Gastrocnemius medialis (tissue), 4 donors: ENCODE data around the gene CFAP44. TPM values are rescaled to one million over a fixed set of nuclear protein-coding genes. Genes with fewer than 3 reads are reported as not detected.
"Not testable (repeated sequence)": the region's sequence is repeated elsewhere in the genome, so short reads cannot be mapped to it uniquely, and the experiment has no call there.

Source experiments
- ATAC-seq, 2 donors: fragments of 150-250 bp; one replicate each; pipeline ENCODE4 v1.9.1; 2016
- DNase-seq, 2 donors: peaks; one replicate each; pipeline ENCODE4 v3.0.0-alpha.2; 2019
- H3K27ac ChIP-seq, 4 donors: fragments of 200-600 bp; sonication (generic); 1 replicate in 1 of 4; 2 replicates in 3 of 4; pipeline ENCODE4 v1.5.1; 2016 to 2018; ENCODE audit warnings: mild to moderate bottlenecking in 2 of 4, moderate library complexity in 1 of 4
- H3K27me3 ChIP-seq, 3 donors: fragments of 200-600 bp; sonication (generic) in 2 of 3; 1 replicate in 1 of 3; 2 replicates in 2 of 3; pipeline versions ENCODE4 v1.5.1 to v1.6.0; 2016 to 2019; ENCODE audit warnings: mild to moderate bottlenecking in 1 of 3, moderate library complexity in 1 of 3
- H3K36me3 ChIP-seq, 2 donors: fragments of 200-600 bp; sonication (generic) in 1 of 2; one replicate each; pipeline ENCODE4 v1.5.1; 2017 to 2018
- H3K4me1 ChIP-seq, 2 donors: fragments of 200-600 bp; sonication (generic) in 1 of 2; one replicate each; pipeline ENCODE4 v1.5.1; 2016 to 2017; ENCODE audit warnings: mild to moderate bottlenecking in 2 of 2
- H3K4me3 ChIP-seq, 4 donors: fragments of 200-600 bp; sonication (generic) in 3 of 4; 1 replicate in 1 of 4; 2 replicates in 3 of 4; pipeline ENCODE4 v1.5.1; 2016 to 2019; ENCODE audit warnings: mild to moderate bottlenecking in 2 of 4
- H3K9me3 ChIP-seq, 3 donors: fragments of 200-600 bp; sonication (generic) in 2 of 3; 1 replicate in 1 of 3; 2 replicates in 2 of 3; pipeline ENCODE4 v1.5.1; 2016 to 2019
- CTCF ChIP-seq, 5 experiments: fragments of 450-650 bp in 3 of 5; fragments of 200-600 bp in 2 of 5; sonication (generic) in 2 of 5; IDR thresholded peaks in 4 of 5; conservative IDR thresholded peaks in 1 of 5; 1 replicate in 4 of 5; 2 replicates in 1 of 5; pipeline ENCODE4 v1.5.1; 2016 to 2019; ENCODE audit warnings: antibody characterized with exemption in 5 of 5, mild to moderate bottlenecking in 3 of 5, moderate library complexity in 3 of 5
- POLR2A ChIP-seq, 2 donors: fragments of 450-650 bp; IDR thresholded peaks; one replicate each; pipeline ENCODE4 v1.6.1; 2017; ENCODE audit warnings: antibody characterized with exemption in 2 of 2, mild to moderate bottlenecking in 2 of 2, moderate library complexity in 2 of 2
- in situ Hi-C, 4 donors: fragments of 200-750 bp; cut with MboI; loops; one replicate each; pipeline versions ENCODE4 v1.15.0 to v1.8.0; 2017; ENCODE audit warnings: low sequenced_read_pairs in 4 of 4
- intact Hi-C: fragments of 100-400 bp; cut with DNase I; formaldehyde crosslinking; loops from one replicate; pipeline ENCODE4 v1.15.1; 2023; ENCODE audit warnings: low total_unique reads
- total RNA-seq, 4 donors: library from RNA; depleted of rRNA; stranded (reverse); fragments of >200 nt; gene quantifications; one replicate each; pipeline versions ENCODE4 v1.1.0 to v1.2.3, GENCODE V29; 2016

CFAP44 gene
- 1 to 10 TPM in 2 of 4 donors, under 1 TPM in 2; 0.40 to 2.3 (median 0.97) TPM for total RNA-seq

DNA sequence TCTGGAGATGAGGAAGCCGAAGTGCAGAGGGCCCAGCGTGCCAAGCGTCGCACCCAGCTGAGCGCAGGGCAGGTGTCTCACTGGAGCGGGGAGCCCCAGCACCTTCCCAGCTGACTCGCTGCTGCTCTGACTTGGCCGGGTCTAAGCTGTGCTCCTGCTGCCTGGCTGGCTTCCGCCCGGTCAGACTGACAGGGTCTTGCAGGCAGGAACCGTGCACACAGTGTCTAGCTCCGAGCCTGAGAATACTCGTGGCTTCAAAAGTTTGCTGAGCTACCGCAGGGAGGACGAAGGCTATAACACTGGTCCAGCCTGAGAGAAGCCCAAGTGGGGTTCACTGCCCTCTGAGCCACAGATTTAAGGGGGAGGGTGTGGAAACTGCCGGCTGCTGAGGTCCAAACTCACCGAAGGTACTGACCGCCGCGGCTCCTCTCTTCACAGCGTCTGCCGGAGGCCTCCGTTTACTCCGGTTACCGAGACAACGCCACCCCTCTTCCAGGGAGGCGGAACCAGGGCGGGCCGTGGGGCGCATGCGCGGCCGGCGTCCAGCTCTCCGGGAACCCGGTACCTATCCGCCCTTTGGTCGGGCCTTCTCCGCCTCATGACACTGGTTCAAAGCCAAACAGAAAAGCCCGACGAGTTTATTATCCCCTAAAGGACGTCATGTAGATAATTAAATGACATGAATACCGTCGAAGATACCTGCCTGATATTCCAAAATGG, at the start of gene CFAP44:
Gene CFAP44, minus strand, starts transcription at position 443 of the 720 bp plus-strand sequence. CDS start 7,829 bp downstream, outside the sequence.
- intact Hi-C loops = no loop called here

DNA sequence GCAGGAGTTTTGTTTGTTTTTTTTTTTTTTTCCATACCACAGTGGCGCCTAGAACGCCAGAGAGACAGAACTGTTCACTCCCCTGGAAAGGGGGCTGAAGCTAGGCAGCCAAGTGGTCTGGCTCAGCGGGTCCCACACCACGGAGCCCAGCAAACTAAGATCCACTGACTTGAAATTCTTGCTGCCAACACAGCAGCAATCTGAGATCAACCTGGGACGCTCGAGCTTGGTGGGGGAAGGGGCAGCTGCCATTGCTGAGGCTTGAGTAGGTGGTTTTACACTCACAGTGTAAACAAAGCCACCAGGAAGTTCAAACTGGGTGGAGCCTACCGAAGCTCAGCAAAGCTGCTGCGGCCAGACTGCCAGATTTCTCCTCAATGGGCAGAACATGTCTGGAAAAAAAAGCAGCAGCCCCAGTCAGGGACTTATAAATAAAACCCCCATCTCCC, 43.9 kb upstream of the CFAP44 start:
- in situ Hi-C loops = no loop called here
- intact Hi-C loops = no loop called here
- H3K36me3 ChIP-seq = no peaks in the 10 kb centered on the region
- H3K27me3 ChIP-seq = no peaks in the 10 kb centered on the region
- ATAC-seq = no peak
- TF ChIP-seq CTCF (IDR thresholded peaks at IDR 0.05 in 4 of 5, conservative IDR thresholded peaks at IDR 0.05 in 1 of 5) (no peak), POLR2A (IDR thresholded peaks at IDR 0.05) (no peak)
- H3K4me3 ChIP-seq = no peak overlapping the region
- no peaks in the 10 kb centered on the region for H3K4me1 ChIP-seq
- H3K9me3 ChIP-seq = no peaks in the 10 kb centered on the region
- H3K27ac ChIP-seq = no peak overlapping the region
- no peak for DNase-seq

More for the DNA sequence above, at the start of gene CFAP44:
- no peaks in the 10 kb centered on the region for H3K27me3 ChIP-seq
- ATAC-seq (peak in 1 of 2 donors; percentile 27), DNase-seq (peak; percentile 2 to 39)
- peak within 1 kb of the TSS; percentile 15 to 28 (median 22) for H3K4me3 ChIP-seq
- H3K9me3 ChIP-seq = no peaks in the 10 kb centered on the region
- TF ChIP-seq CTCF (IDR thresholded peaks at IDR 0.05 in 4 of 5, conservative IDR thresholded peaks at IDR 0.05 in 1 of 5) = no peak
- TF ChIP-seq POLR2A (IDR thresholded peaks at IDR 0.05) = no peak
- H3K27ac ChIP-seq = no peak within 1 kb of the TSS
- H3K4me1 ChIP-seq = no peaks in the 10 kb centered on the region
- in situ Hi-C loops = no loop called here
- no peaks in the 10 kb centered on the region for H3K36me3 ChIP-seq

- H3K36me3 ChIP-seq = peaks cover 0 to 24% of the 10 kb centered on the region in 2 donors
- intact Hi-C loops (no loop called here), in situ Hi-C loops (no loop called here)
- ATAC-seq (no peak), DNase-seq (no peak)
- no peaks in the 10 kb centered on the region for H3K4me1 ChIP-seq
- no peak overlapping the region for H3K27ac ChIP-seq
- H3K27me3 ChIP-seq = no peaks in the 10 kb centered on the region
- H3K4me3 ChIP-seq = no peak overlapping the region
- TF ChIP-seq POLR2A (IDR thresholded peaks at IDR 0.05) = no peak
- TF ChIP-seq CTCF (IDR thresholded peaks at IDR 0.05 in 4 of 5, conservative IDR thresholded peaks at IDR 0.05 in 1 of 5) = no peak
- no peaks in the 10 kb centered on the region for H3K9me3 ChIP-seq
These were observed 27.2 kb upstream of the CFAP44 start for GRCh38 chr3:113468539-113468938.

- ATAC-seq (no peak), DNase-seq (no peak)
- intact Hi-C loops = no loop called here
- Histone ChIP-seq H3K36me3 (peaks cover 0 to 6% of the 10 kb centered on the region in 2 donors), H3K27me3 (no peaks in the 10 kb centered on the region), H3K4me1 (no peaks in the 10 kb centered on the region), H3K4me3 (no peak overlapping the region), H3K27ac (no peak overlapping the region), H3K9me3 (no peaks in the 10 kb centered on the region)
- in situ Hi-C loops = no loop called here
- TF ChIP-seq POLR2A (IDR thresholded peaks at IDR 0.05) (no peak), CTCF (IDR thresholded peaks at IDR 0.05 in 4 of 5, conservative IDR thresholded peaks at IDR 0.05 in 1 of 5) (no peak)
These were observed 20.2 kb upstream of the CFAP44 start for GRCh38 chr3:113461488-113461887.

DNA sequence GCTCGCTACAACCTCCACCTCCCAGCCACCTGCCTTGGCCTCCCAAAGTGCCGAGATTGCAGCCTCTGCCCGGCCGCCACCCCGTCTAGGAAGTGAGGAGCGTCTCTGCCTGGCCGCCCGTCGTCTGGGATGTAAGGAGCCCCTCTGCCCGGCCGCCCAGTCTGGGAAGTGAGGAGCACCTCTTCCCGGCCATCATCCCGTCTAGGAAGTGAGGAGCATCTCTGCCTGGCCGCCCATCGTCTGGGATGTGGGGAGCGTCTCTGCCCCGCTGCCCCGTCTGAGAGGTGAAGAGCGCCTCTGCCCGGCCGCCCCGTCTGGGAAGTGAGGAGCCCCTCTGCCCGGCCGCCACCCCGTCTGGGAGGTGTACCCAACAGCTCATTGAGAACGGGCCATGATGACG, 17.3 kb upstream of the CFAP44 start:
- ATAC-seq, in situ Hi-C loops, intact Hi-C loops, H3K27ac ChIP-seq, H3K9me3 ChIP-seq, H3K36me3 ChIP-seq, DNase-seq, H3K27me3 ChIP-seq, H3K4me1 ChIP-seq, H3K4me3 ChIP-seq: not testable (repeated sequence)
